GM23338 (cell line): ENCODE data around the gene CD2. TPM values are rescaled to one million over a fixed set of nuclear protein-coding genes. Genes with fewer than 3 reads are reported as not detected.

Experiments used
- ATAC-seq: fragments of 200-7000 bp; cut with Tn5 transposase; 3 replicates; pipeline ENCODE4 v1.9.1; 2020
- DNase-seq: peaks from one replicate; pipeline ENCODE4 v3.0.0-alpha.2; 2015; ENCODE audit warnings: low spot score
- H2AFZ ChIP-seq: fragments of 200-600 bp; sonication (generic); 2 replicates; pipeline ENCODE4 v1.8.0; 2016; ENCODE audit warnings: antibody characterized with exemption, mild to moderate bottlenecking, moderate library complexity
- H3F3A ChIP-seq: fragments of 200-600 bp; sonication (generic); replicated peaks from 2 replicates; pipeline ENCODE4 v1.8.0; 2017; ENCODE audit warnings: antibody characterized with exemption, mixed run types, low read depth
- H3K27ac ChIP-seq: fragments of 200-600 bp; sonication (generic); 2 replicates; pipeline ENCODE4 v1.6.1; 2016; ENCODE audit warnings: low read depth
- H3K27me3 ChIP-seq: fragments of 200-600 bp; sonication (generic); 2 replicates; pipeline ENCODE4 v1.8.0; 2016; ENCODE audit warnings: mild to moderate bottlenecking, mixed run types, moderate library complexity; ENCODE audit not compliant: insufficient read depth
- H3K36me3 ChIP-seq: fragments of 200-600 bp; sonication (generic); 2 replicates; pipeline ENCODE4 v1.8.0; 2016; ENCODE audit warnings: mild to moderate bottlenecking; ENCODE audit not compliant: insufficient read depth
- H3K4me1 ChIP-seq: fragments of 200-600 bp; sonication (generic); 2 replicates; pipeline ENCODE4 v1.8.0; 2016; ENCODE audit warnings: mild to moderate bottlenecking, moderate library complexity; ENCODE audit not compliant: insufficient read depth
- H3K4me2 ChIP-seq: fragments of 200-600 bp; sonication (generic); 2 replicates; pipeline ENCODE4 v1.7.1; 2017; ENCODE audit warnings: mixed run types
- H3K4me3 ChIP-seq: fragments of 200-600 bp; sonication (generic); 2 replicates; pipeline ENCODE4 v1.6.1; 2016; ENCODE audit warnings: mixed run types
- H3K79me2 ChIP-seq: fragments of 200-600 bp; sonication (generic); replicated peaks from 2 replicates; pipeline ENCODE4 v1.8.0; 2017; ENCODE audit warnings: mild to moderate bottlenecking; ENCODE audit not compliant: insufficient read depth
- H3K9me2 ChIP-seq: fragments of 200-600 bp; sonication (generic); 2 replicates; pipeline ENCODE4 v1.8.0; 2017; ENCODE audit not compliant: insufficient read depth
- H4K20me1 ChIP-seq: fragments of 200-600 bp; sonication (generic); replicated peaks from 2 replicates; pipeline ENCODE4 v1.8.0; 2017; ENCODE audit warnings: mild to moderate bottlenecking; ENCODE audit not compliant: insufficient read depth
- H3K27ac Mint-ChIP-seq: 2 replicates; pipeline ENCODE4 v1.8.0; 2020; ENCODE audit warnings: inconsistent platforms, mild to moderate bottlenecking, moderate library complexity, mixed read lengths
- H3K27me3 Mint-ChIP-seq: 3 replicates; pipeline ENCODE4 v1.8.0; 2022; ENCODE audit warnings: low read depth, mild to moderate bottlenecking, moderate library complexity, mixed read lengths, inconsistent platforms; ENCODE audit not compliant: insufficient read depth, poor library complexity
- H3K36me3 Mint-ChIP-seq: 3 replicates; pipeline ENCODE4 v1.8.0; 2021; ENCODE audit warnings: low read depth, mild to moderate bottlenecking, inconsistent platforms, moderate library complexity, mixed read lengths
- H3K4me1 Mint-ChIP-seq: 3 replicates; pipeline ENCODE4 v1.8.0; 2020; ENCODE audit warnings: mild to moderate bottlenecking, inconsistent platforms, mixed read lengths
- H3K4me3 Mint-ChIP-seq: 3 replicates; pipeline ENCODE4 v1.8.0; 2021; ENCODE audit warnings: moderate library complexity, mild to moderate bottlenecking, inconsistent platforms, mixed read lengths
- H3K9me3 Mint-ChIP-seq: 3 replicates; pipeline ENCODE4 v1.8.0; 2020; ENCODE audit warnings: moderate library complexity, mild to moderate bottlenecking, inconsistent platforms, mixed read lengths
- CREB1 ChIP-seq: fragments of 250-450 bp; sonication (Bioruptor Pico); IDR thresholded peaks from 2 replicates; pipeline ENCODE4 v1.5.0; 2020; ENCODE audit warnings: low read depth, mild to moderate bottlenecking, moderate library complexity
- CTCF ChIP-seq, 2 experiments: fragments of 200-600 bp in 1 of 2; sonication (generic) in 1 of 2; conservative IDR thresholded peaks; 2 replicates each; pipeline versions ENCODE4 v1.5.1 to v1.6.1; 2016 to 2017; ENCODE audit warnings: antibody characterized with exemption in 2 of 2, low read depth in 2 of 2, mild to moderate bottlenecking in 2 of 2, moderate library complexity in 1 of 2
- EZH2 ChIP-seq: fragments of 200-600 bp; sonication (generic); IDR thresholded peaks from one replicate; pipeline ENCODE4 v1.8.0; 2017; ENCODE audit warnings: antibody characterized with exemption, mild to moderate bottlenecking, low read depth; ENCODE audit not compliant: unreplicated experiment
- EZH2phosphoT487 ChIP-seq: fragments of 200-600 bp; sonication (generic); IDR thresholded peaks from one replicate; pipeline ENCODE4 v1.8.1; 2018; ENCODE audit warnings: antibody characterized with exemption; ENCODE audit not compliant: unreplicated experiment
- JUNB ChIP-seq: IDR thresholded peaks from one replicate; pipeline ENCODE4 v1.6.1; 2016; ENCODE audit warnings: antibody characterized with exemption; ENCODE audit not compliant: unreplicated experiment
- NANOG ChIP-seq: IDR thresholded peaks from 2 replicates; pipeline ENCODE4 v1.6.1; 2016; ENCODE audit warnings: antibody characterized with exemption, borderline replicate concordance
- POLR2AphosphoS5 ChIP-seq: IDR thresholded peaks from 2 replicates; pipeline ENCODE4 v1.6.1; 2016; ENCODE audit warnings: antibody characterized with exemption, low read depth
- STAT1 ChIP-seq: IDR thresholded peaks from one replicate; pipeline ENCODE4 v1.6.1; 2016; ENCODE audit warnings: antibody characterized with exemption; ENCODE audit not compliant: unreplicated experiment
- ZNF114 ChIP-seq: fragments of 250-450 bp; sonication (Bioruptor Pico); IDR thresholded peaks from 2 replicates; pipeline ENCODE4 v1.5.0; 2020; ENCODE audit warnings: mild to moderate bottlenecking, moderate library complexity
- ZNF462 ChIP-seq: fragments of 250-450 bp; sonication (Bioruptor Pico); IDR thresholded peaks from 2 replicates; pipeline ENCODE4 v1.5.0; 2020; ENCODE audit warnings: mild to moderate bottlenecking, moderate library complexity
- long read RNA-seq: library from polyadenylated mRNA; unstranded; transcript quantifications from one replicate; pipeline ENCODE4 v2.0.0, GENCODE V29; 2020; ENCODE audit not compliant: unreplicated experiment
- polyA plus RNA-seq: library from polyadenylated mRNA; unstranded; fragments of >200 nt; fragmentation: Nextera tagmentation; extraction: Ambion mirVana; gene quantifications from 2 replicates; pipeline ENCODE4 v1.2.1, GENCODE V29; 2016
- total RNA-seq: library from RNA; depleted of rRNA; stranded (reverse); fragments of >200 nt; shearing (Covaris generic); gene quantifications from 2 replicates; pipeline ENCODE4 v1.2.3, GENCODE V29; 2014; rRNA removed
- TF ChIP-seq, protein P1 (sequence below): IDR thresholded peaks from one replicate; pipeline ENCODE4 v1.6.1; 2018; ENCODE audit warnings: antibody characterized with exemption; ENCODE audit not compliant: unreplicated experiment
- TF ChIP-seq, protein P2 (sequence below): IDR thresholded peaks from 2 replicates; pipeline ENCODE4 v1.6.1; 2016; ENCODE audit warnings: antibody characterized with exemption

CD2 gene, protein sequence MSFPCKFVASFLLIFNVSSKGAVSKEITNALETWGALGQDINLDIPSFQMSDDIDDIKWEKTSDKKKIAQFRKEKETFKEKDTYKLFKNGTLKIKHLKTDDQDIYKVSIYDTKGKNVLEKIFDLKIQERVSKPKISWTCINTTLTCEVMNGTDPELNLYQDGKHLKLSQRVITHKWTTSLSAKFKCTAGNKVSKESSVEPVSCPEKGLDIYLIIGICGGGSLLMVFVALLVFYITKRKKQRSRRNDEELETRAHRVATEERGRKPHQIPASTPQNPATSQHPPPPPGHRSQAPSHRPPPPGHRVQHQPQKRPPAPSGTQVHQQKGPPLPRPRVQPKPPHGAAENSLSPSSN
- total RNA-seq (not detected in 2 replicates), polyA plus RNA-seq (not detected in 2 replicates)
- long read RNA-seq: 0 reads

DNA sequence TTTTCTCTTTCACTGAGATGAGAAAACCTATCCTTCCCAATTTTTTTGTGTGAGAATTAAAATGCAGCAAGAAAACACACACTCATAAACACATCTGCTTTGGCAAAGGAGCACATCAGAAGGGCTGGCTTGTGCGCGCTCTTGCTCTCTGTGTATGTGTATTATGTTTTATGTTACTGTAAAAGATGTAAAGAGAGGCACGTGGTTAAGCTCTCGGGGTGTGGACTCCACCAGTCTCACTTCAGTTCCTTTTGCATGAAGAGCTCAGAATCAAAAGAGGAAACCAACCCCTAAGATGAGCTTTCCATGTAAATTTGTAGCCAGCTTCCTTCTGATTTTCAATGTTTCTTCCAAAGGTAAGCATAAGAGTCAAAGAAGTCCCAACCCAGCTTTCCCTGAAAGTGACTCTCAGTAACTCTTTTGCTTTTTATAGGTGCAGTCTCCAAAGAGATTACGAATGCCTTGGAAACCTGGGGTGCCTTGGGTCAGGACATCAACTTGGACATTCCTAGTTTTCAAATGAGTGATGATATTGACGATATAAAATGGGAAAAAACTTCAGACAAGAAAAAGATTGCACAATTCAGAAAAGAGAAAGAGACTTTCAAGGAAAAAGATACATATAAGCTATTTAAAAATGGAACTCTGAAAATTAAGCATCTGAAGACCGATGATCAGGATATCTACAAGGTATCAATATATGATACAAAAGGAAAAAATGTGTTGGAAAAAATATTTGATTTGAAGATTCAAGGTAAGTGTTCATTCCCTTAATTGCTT lies at the start of gene CD2:
Gene CD2 (plus strand): TSS at position 233 of the 780 bp plus-strand sequence. CDS start 63 bp downstream, at position 296.
- ATAC-seq: no peak
- no peak within 1 kb of the TSS for H3K27ac ChIP-seq
- TF ChIP-seq EZH2phosphoT487 (no peak), CREB1 (no peak), ZNF462 (no peak), CTCF (conservative IDR thresholded peaks at IDR 0.05; ENCODE audit: low read depth in 2 of 2) (no peak), ZNF114 (no peak), POLR2AphosphoS5 (no peak), JUNB (no peak), NANOG (no peak), STAT1 (no peak), EZH2 (no peak)
- TF ChIP-seq, protein P1, sequence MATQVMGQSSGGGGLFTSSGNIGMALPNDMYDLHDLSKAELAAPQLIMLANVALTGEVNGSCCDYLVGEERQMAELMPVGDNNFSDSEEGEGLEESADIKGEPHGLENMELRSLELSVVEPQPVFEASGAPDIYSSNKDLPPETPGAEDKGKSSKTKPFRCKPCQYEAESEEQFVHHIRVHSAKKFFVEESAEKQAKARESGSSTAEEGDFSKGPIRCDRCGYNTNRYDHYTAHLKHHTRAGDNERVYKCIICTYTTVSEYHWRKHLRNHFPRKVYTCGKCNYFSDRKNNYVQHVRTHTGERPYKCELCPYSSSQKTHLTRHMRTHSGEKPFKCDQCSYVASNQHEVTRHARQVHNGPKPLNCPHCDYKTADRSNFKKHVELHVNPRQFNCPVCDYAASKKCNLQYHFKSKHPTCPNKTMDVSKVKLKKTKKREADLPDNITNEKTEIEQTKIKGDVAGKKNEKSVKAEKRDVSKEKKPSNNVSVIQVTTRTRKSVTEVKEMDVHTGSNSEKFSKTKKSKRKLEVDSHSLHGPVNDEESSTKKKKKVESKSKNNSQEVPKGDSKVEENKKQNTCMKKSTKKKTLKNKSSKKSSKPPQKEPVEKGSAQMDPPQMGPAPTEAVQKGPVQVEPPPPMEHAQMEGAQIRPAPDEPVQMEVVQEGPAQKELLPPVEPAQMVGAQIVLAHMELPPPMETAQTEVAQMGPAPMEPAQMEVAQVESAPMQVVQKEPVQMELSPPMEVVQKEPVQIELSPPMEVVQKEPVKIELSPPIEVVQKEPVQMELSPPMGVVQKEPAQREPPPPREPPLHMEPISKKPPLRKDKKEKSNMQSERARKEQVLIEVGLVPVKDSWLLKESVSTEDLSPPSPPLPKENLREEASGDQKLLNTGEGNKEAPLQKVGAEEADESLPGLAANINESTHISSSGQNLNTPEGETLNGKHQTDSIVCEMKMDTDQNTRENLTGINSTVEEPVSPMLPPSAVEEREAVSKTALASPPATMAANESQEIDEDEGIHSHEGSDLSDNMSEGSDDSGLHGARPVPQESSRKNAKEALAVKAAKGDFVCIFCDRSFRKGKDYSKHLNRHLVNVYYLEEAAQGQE: no peak
- TF ChIP-seq, protein P2, sequence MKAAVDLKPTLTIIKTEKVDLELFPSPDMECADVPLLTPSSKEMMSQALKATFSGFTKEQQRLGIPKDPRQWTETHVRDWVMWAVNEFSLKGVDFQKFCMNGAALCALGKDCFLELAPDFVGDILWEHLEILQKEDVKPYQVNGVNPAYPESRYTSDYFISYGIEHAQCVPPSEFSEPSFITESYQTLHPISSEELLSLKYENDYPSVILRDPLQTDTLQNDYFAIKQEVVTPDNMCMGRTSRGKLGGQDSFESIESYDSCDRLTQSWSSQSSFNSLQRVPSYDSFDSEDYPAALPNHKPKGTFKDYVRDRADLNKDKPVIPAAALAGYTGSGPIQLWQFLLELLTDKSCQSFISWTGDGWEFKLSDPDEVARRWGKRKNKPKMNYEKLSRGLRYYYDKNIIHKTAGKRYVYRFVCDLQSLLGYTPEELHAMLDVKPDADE: no peak

More for the DNA sequence above, at the start of gene CD2:
- Histone ChIP-seq H3K36me3 (no peaks in the 10 kb centered on the region), H4K20me1 (no peaks in the 10 kb centered on the region), H3K79me2 (no peaks in the 10 kb centered on the region), H3K4me1 (no peaks in the 10 kb centered on the region), H3K9me2 (no peaks in the 10 kb centered on the region), H2AFZ (peak within 1 kb of the TSS; percentile 61), H3K4me3 (no peak within 1 kb of the TSS), H3F3A (no peaks in the 10 kb centered on the region), H3K4me2 (no peak within 1 kb of the TSS), H3K27me3 (no peaks in the 10 kb centered on the region)
- no peak for DNase-seq
- Mint-ChIP-seq H3K9me3 (no peaks in the 10 kb centered on the region), H3K4me3 (no peak within 1 kb of the TSS), H3K36me3 (no peaks in the 10 kb centered on the region; the same call in 2 of the 3 replicates), H3K27ac (no peak within 1 kb of the TSS; the same call in 1 of the 2 replicates), H3K4me1 (no peaks in the 10 kb centered on the region), H3K27me3 (no peaks in the 10 kb centered on the region)
